Mucosa of descending colon (tissue), 3 donors: Measurements from ENCODE around the gene CEP112. TPM values are rescaled to one million over a fixed set of nuclear protein-coding genes. Genes with fewer than 3 reads are reported as not detected.

Source experiments
- ATAC-seq: fragments of 200-7000 bp; cut with Tn5 transposase; one replicate; pipeline ENCODE4 v1.9.1; 2020; ENCODE audit warnings: mild to moderate bottlenecking, moderate library complexity
- DNase-seq, 3 donors: peaks; one replicate each; pipeline ENCODE4 v3.0.0-alpha.2; 2020
- H3K36me3 ChIP-seq: fragments of 200-600 bp; one replicate; pipeline ENCODE4 v1.8.0; 2021; ENCODE audit warnings: low read depth, mild to moderate bottlenecking
- H3K4me1 ChIP-seq: fragments of 200-600 bp; one replicate; pipeline ENCODE4 v1.8.0; 2021; ENCODE audit warnings: low read depth, mild to moderate bottlenecking
- H3K4me3 ChIP-seq: fragments of 200-600 bp; one replicate; pipeline ENCODE4 v1.8.0; 2021; ENCODE audit warnings: mild to moderate bottlenecking
- H3K9me3 ChIP-seq: fragments of 200-600 bp; one replicate; pipeline ENCODE4 v1.8.0; 2021; ENCODE audit warnings: mild to moderate bottlenecking
- intact Hi-C, 2 donors: fragments of 100-400 bp; cut with DNase I in 1 of 2; cut with micrococcal nuclease in 1 of 2; formaldehyde crosslinking; loops; one replicate each; pipeline versions ENCODE4 v1.11.0 to v1.11.1; 2022; cut with DNase I, micrococcal nuclease
- total RNA-seq, 3 donors: library from RNA; stranded (reverse); fragmentation: NEBNext Ultra II Directional in 2 of 3; extraction: Animal tissue kit (Norgen Biotek cat#: 25700) in 2 of 3; gene quantifications; one replicate each; pipeline versions ENCODE4 v1.2.1 to v1.2.4, GENCODE V29; 2021 to 2023
- TF ChIP-seq, protein P1 (sequence below): fragments of 200-600 bp; IDR thresholded peaks from one replicate; pipeline ENCODE4 v1.8.0; 2022; ENCODE audit warnings: antibody characterized with exemption, mild to moderate bottlenecking
- donor health status: DM: no; HTN: no; CAD: no; lungs with moderate emphysema.
- donor health status: DM: no; HTN: no; CAD: no.
- donor health status: DM: no; HTN: yes; CAD: no.

CEP112 gene
- total RNA-seq, 3 donors from 2014 or later: 6.3 to 18.5 (median 7.0) TPM

DNA sequence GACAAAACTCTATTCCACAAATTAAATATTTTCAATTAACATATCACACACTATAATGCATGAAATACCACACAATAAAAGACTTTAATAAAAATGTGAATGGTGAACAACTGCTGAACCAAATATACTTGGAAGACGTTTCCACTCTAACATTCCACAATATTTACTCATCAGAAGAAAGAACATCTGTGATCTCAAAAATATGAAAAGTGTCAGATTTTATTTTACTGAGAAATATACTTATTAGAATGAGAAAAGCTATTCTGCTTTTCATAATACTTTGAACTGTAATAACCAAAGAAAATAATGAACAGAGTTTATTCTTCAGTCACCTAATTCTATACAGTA, 448.7 kb downstream of the CEP112 start:
- intact Hi-C loops: no loop called here
- TF ChIP-seq, protein P1, sequence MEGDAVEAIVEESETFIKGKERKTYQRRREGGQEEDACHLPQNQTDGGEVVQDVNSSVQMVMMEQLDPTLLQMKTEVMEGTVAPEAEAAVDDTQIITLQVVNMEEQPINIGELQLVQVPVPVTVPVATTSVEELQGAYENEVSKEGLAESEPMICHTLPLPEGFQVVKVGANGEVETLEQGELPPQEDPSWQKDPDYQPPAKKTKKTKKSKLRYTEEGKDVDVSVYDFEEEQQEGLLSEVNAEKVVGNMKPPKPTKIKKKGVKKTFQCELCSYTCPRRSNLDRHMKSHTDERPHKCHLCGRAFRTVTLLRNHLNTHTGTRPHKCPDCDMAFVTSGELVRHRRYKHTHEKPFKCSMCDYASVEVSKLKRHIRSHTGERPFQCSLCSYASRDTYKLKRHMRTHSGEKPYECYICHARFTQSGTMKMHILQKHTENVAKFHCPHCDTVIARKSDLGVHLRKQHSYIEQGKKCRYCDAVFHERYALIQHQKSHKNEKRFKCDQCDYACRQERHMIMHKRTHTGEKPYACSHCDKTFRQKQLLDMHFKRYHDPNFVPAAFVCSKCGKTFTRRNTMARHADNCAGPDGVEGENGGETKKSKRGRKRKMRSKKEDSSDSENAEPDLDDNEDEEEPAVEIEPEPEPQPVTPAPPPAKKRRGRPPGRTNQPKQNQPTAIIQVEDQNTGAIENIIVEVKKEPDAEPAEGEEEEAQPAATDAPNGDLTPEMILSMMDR: no peak
- no peak overlapping the region for H3K4me3 ChIP-seq
- DNase-seq (no peak), ATAC-seq (no peak)
- H3K4me1 ChIP-seq: no peaks in the 10 kb centered on the region
- peaks cover 4% of the 10 kb centered on the region for H3K9me3 ChIP-seq
- no peaks in the 10 kb centered on the region for H3K36me3 ChIP-seq

- intact Hi-C loops: no loop called here
- Histone ChIP-seq H3K9me3 (peaks cover 4% of the 10 kb centered on the region), H3K4me1 (no peaks in the 10 kb centered on the region), H3K4me3 (no peak overlapping the region), H3K36me3 (no peaks in the 10 kb centered on the region)
- TF ChIP-seq, protein P1: no peak
- ATAC-seq: no peak
- DNase-seq: no peak
These were observed 449.3 kb downstream of the CEP112 start for GRCh38 chr17:65742403-65743307.

GRCh38 chr17:65741710-65742109, 450.2 kb downstream of the CEP112 start:
- DNase-seq: no peak
- no peak overlapping the region for H3K4me3 ChIP-seq
- ATAC-seq: no peak
- TF ChIP-seq, protein P1: no peak
- H3K9me3 ChIP-seq: peaks cover 4% of the 10 kb centered on the region
- H3K36me3 ChIP-seq: no peaks in the 10 kb centered on the region
- intact Hi-C loops: no loop called here
- no peaks in the 10 kb centered on the region for H3K4me1 ChIP-seq

- Histone ChIP-seq H3K9me3 (peaks cover 4% of the 10 kb centered on the region), H3K4me3 (no peak overlapping the region), H3K4me1 (no peaks in the 10 kb centered on the region), H3K36me3 (no peaks in the 10 kb centered on the region)
- intact Hi-C loops: no loop called here
- DNase-seq: no peak
- ATAC-seq: no peak
- TF ChIP-seq, protein P1: no peak
These were observed 452.9 kb downstream of the CEP112 start for GRCh38 chr17:65739034-65739433.

- ATAC-seq: no peak
- no peaks in the 10 kb centered on the region for H3K36me3 ChIP-seq
- peaks cover 4% of the 10 kb centered on the region for H3K9me3 ChIP-seq
- peaks cover 6% of the 10 kb centered on the region for H3K4me1 ChIP-seq
- intact Hi-C loops: no loop called here
- DNase-seq: no peak
- H3K4me3 ChIP-seq: no peak overlapping the region
- TF ChIP-seq, protein P1: no peak
These were observed 454.5 kb downstream of the CEP112 start for GRCh38 chr17:65737451-65737850.
